Measurements from ENCODE around the gene AOC2. TPM values are rescaled to one million over a fixed set of nuclear protein-coding genes. Genes with fewer than 3 reads are reported as not detected.
"Not testable (repeated sequence)": the region's sequence is repeated elsewhere in the genome, so short reads cannot be mapped to it uniquely, and the experiment has no call there.

AOC2 gene
- total RNA-seq, 2 experiments from 2014 or later, result 2.0 to 2.6 TPM

GRCh38 chr17:42879596-42879985, 35.2 kb downstream of the AOC2 start:
- H3K36me3 Mint-ChIP-seq (ENCODE audit: low read depth), result no peaks in the 10 kb centered on the region
- no peak for DNase-seq
- intact Hi-C loops (cut with micrococcal nuclease), result no loop called here
- CTCF ChIA-PET, result no interaction called here
- no peak overlapping the region for H3K27ac Mint-ChIP-seq
- H3K9me3 Mint-ChIP-seq, result no peaks in the 10 kb centered on the region
- no peak overlapping the region for H3K4me3 Mint-ChIP-seq
- H3K27me3 Mint-ChIP-seq (ENCODE audit: low read depth), result no peaks in the 10 kb centered on the region
- H3K4me1 Mint-ChIP-seq (ENCODE audit: low read depth), result no peaks in the 10 kb centered on the region

GRCh38 chr17:42880776-42881310, 36.5 kb downstream of the AOC2 start:
- no peaks in the 10 kb centered on the region for H3K36me3 Mint-ChIP-seq (ENCODE audit: low read depth)
- DNase-seq, result no peak
- CTCF ChIA-PET, result interaction anchor here (0.6 kb wide), 1 partner anchor 131 kb away, joined by 3 read pairs; no protein-coding TSS in a partner anchor
- H3K27ac Mint-ChIP-seq, result no peak overlapping the region
- no peaks in the 10 kb centered on the region for H3K4me1 Mint-ChIP-seq (ENCODE audit: low read depth)
- no peaks in the 10 kb centered on the region for H3K9me3 Mint-ChIP-seq
- intact Hi-C loops (cut with micrococcal nuclease), result no loop called here
- H3K4me3 Mint-ChIP-seq, result no peak overlapping the region
- H3K27me3 Mint-ChIP-seq (ENCODE audit: low read depth), result no peaks in the 10 kb centered on the region

GRCh38 chr17:42881706-42882105, 37.3 kb downstream of the AOC2 start:
- H3K9me3 Mint-ChIP-seq; H3K27ac Mint-ChIP-seq; CTCF ChIA-PET; intact Hi-C loops (cut with micrococcal nuclease); H3K27me3 Mint-ChIP-seq (ENCODE audit: low read depth); H3K4me3 Mint-ChIP-seq; H3K4me1 Mint-ChIP-seq (ENCODE audit: low read depth); H3K36me3 Mint-ChIP-seq (ENCODE audit: low read depth); DNase-seq: not testable (repeated sequence)

GRCh38 chr17:42882166-42882565, 37.8 kb downstream of the AOC2 start:
- Mint-ChIP-seq H3K9me3 (no peaks in the 10 kb centered on the region), H3K4me1 (ENCODE audit: low read depth) (no peaks in the 10 kb centered on the region), H3K27me3 (ENCODE audit: low read depth) (no peaks in the 10 kb centered on the region), H3K36me3 (ENCODE audit: low read depth) (no peaks in the 10 kb centered on the region), H3K27ac (no peak overlapping the region), H3K4me3 (no peak overlapping the region)
- CTCF ChIA-PET, result no interaction called here
- DNase-seq, result no peak
- intact Hi-C loops (cut with micrococcal nuclease), result no loop called here

- Mint-ChIP-seq H3K9me3 (no peaks in the 10 kb centered on the region), H3K27me3 (ENCODE audit: low read depth) (no peaks in the 10 kb centered on the region), H3K36me3 (ENCODE audit: low read depth) (no peaks in the 10 kb centered on the region), H3K27ac (no peak overlapping the region), H3K4me1 (ENCODE audit: low read depth) (no peaks in the 10 kb centered on the region), H3K4me3 (no peak overlapping the region)
- no peak for DNase-seq
- intact Hi-C loops (cut with micrococcal nuclease), result no loop called here
- CTCF ChIA-PET, result no interaction called here
These were observed 39.6 kb downstream of the AOC2 start for GRCh38 chr17:42883802-42884558.

- DNase-seq; H3K4me1 Mint-ChIP-seq (ENCODE audit: low read depth); intact Hi-C loops (cut with micrococcal nuclease); H3K4me3 Mint-ChIP-seq; H3K27ac Mint-ChIP-seq; H3K36me3 Mint-ChIP-seq (ENCODE audit: low read depth); CTCF ChIA-PET; H3K27me3 Mint-ChIP-seq (ENCODE audit: low read depth); H3K9me3 Mint-ChIP-seq: not testable (repeated sequence)
These were observed 41.4 kb downstream of the AOC2 start for GRCh38 chr17:42885806-42886205.

- CTCF ChIA-PET, result no interaction called here
- no peaks in the 10 kb centered on the region for H3K27me3 Mint-ChIP-seq (ENCODE audit: low read depth)
- intact Hi-C loops (cut with micrococcal nuclease), result no loop called here
- H3K4me3 Mint-ChIP-seq, result no peak overlapping the region
- no peaks in the 10 kb centered on the region for H3K9me3 Mint-ChIP-seq
- H3K4me1 Mint-ChIP-seq (ENCODE audit: low read depth), result no peaks in the 10 kb centered on the region
- DNase-seq, result no peak
- H3K36me3 Mint-ChIP-seq (ENCODE audit: low read depth), result no peaks in the 10 kb centered on the region
- H3K27ac Mint-ChIP-seq, result no peak overlapping the region
These were observed 42.1 kb downstream of the AOC2 start for GRCh38 chr17:42886283-42887176.

GRCh38 chr17:42889809-42890208, 45.4 kb downstream of the AOC2 start:
- no peaks in the 10 kb centered on the region for H3K9me3 Mint-ChIP-seq
- H3K4me3 Mint-ChIP-seq, result no peak overlapping the region
- CTCF ChIA-PET, result no interaction called here
- no peak overlapping the region for H3K27ac Mint-ChIP-seq
- no peaks in the 10 kb centered on the region for H3K36me3 Mint-ChIP-seq (ENCODE audit: low read depth)
- no peak for DNase-seq
- peaks cover 3% of the 10 kb centered on the region for H3K27me3 Mint-ChIP-seq (ENCODE audit: low read depth)
- intact Hi-C loops (cut with micrococcal nuclease), result no loop called here
- no peaks in the 10 kb centered on the region for H3K4me1 Mint-ChIP-seq (ENCODE audit: low read depth)

GRCh38 chr17:42891539-42892152, 47.3 kb downstream of the AOC2 start:
- intact Hi-C loops (cut with micrococcal nuclease), result no loop called here

GRCh38 chr17:42893359-42893758, 49.0 kb downstream of the AOC2 start:
- no peaks in the 10 kb centered on the region for H3K4me1 Mint-ChIP-seq (ENCODE audit: low read depth)
- intact Hi-C loops (cut with micrococcal nuclease), result no loop called here
- CTCF ChIA-PET, result no interaction called here
- H3K27ac Mint-ChIP-seq, result no peak overlapping the region
- H3K27me3 Mint-ChIP-seq (ENCODE audit: low read depth), result peaks cover 3% of the 10 kb centered on the region
- H3K9me3 Mint-ChIP-seq, result no peaks in the 10 kb centered on the region
- no peak for DNase-seq
- H3K4me3 Mint-ChIP-seq, result no peak overlapping the region
- H3K36me3 Mint-ChIP-seq (ENCODE audit: low read depth), result no peaks in the 10 kb centered on the region

More at GRCh38 chr17:42891539-42892152, 47.3 kb downstream of the AOC2 start:
- Mint-ChIP-seq H3K36me3 (ENCODE audit: low read depth) (no peaks in the 10 kb centered on the region), H3K27ac (no peak overlapping the region), H3K4me1 (ENCODE audit: low read depth) (no peaks in the 10 kb centered on the region), H3K9me3 (no peaks in the 10 kb centered on the region), H3K4me3 (no peak overlapping the region), H3K27me3 (ENCODE audit: low read depth) (peaks cover 3% of the 10 kb centered on the region)
- CTCF ChIA-PET, result interaction anchor here (0.6 kb wide), 1 partner anchor 133 kb away, joined by 3 read pairs; no protein-coding TSS in a partner anchor
- no peak for DNase-seq

- intact Hi-C loops (cut with micrococcal nuclease), result no loop called here
- CTCF ChIA-PET, result no interaction called here
- Mint-ChIP-seq H3K27ac (no peak overlapping the region), H3K36me3 (ENCODE audit: low read depth) (no peaks in the 10 kb centered on the region), H3K27me3 (ENCODE audit: low read depth) (peaks cover 3% of the 10 kb centered on the region), H3K4me1 (ENCODE audit: low read depth) (no peaks in the 10 kb centered on the region), H3K4me3 (no peak overlapping the region), H3K9me3 (no peaks in the 10 kb centered on the region)
- no peak for DNase-seq
These were observed 50.2 kb downstream of the AOC2 start for GRCh38 chr17:42894283-42895184.

- H3K36me3 Mint-ChIP-seq (ENCODE audit: low read depth), result no peaks in the 10 kb centered on the region
- no peak overlapping the region for H3K4me3 Mint-ChIP-seq
- H3K9me3 Mint-ChIP-seq, result no peaks in the 10 kb centered on the region
- intact Hi-C loops (cut with micrococcal nuclease), result no loop called here
- CTCF ChIA-PET, result interaction anchor here (0.7 kb wide), 1 partner anchor 186 kb away, joined by 3 read pairs; no protein-coding TSS in a partner anchor
- no peak overlapping the region for H3K27ac Mint-ChIP-seq
- H3K27me3 Mint-ChIP-seq (ENCODE audit: low read depth), result peaks cover 3% of the 10 kb centered on the region
- H3K4me1 Mint-ChIP-seq (ENCODE audit: low read depth), result no peaks in the 10 kb centered on the region
- DNase-seq, result no peak
These were observed 50.8 kb downstream of the AOC2 start for GRCh38 chr17:42895185-42895555.

Measured in activated naive CD4-positive, alpha-beta T cell treated with anti-CD3 and anti-CD28 coated beads for 36 hours (primary cell).